Measurements from ENCODE around the gene KRTAP10-4. TPM values are rescaled to one million over a fixed set of nuclear protein-coding genes. Genes with fewer than 3 reads are reported as not detected.
"Not testable (repeated sequence)": the region's sequence is repeated elsewhere in the genome, so short reads cannot be mapped to it uniquely, and the experiment has no call there.

KRTAP10-4 gene
- total RNA-seq, 2 experiments from 2014 or later = not detected

- CTCF ChIA-PET = interaction anchor here (0.6 to 1.7 kb wide), 3 partner anchors 9 to 21 kb away, joined by 3 to 4 read pairs (median 3); partner anchors contain the start of gene KRTAP10-2
- DNase-seq = no peak
- Mint-ChIP-seq H3K27me3 (no peaks in the 10 kb centered on the region), H3K36me3 (ENCODE audit: low read depth) (peaks cover 2% of the 10 kb centered on the region), H3K9me3 (peaks cover 9% of the 10 kb centered on the region), H3K27ac (no peak overlapping the region), H3K4me1 (no peaks in the 10 kb centered on the region), H3K4me3 (no peak overlapping the region)
- POLR2A ChIA-PET = no interaction called here
These were observed 32.7 kb upstream of the KRTAP10-4 start for GRCh38 chr21:44540741-44541288.

GRCh38 chr21:44542716-44543115 is 30.8 kb upstream of the KRTAP10-4 start:
- Mint-ChIP-seq H3K27ac (no peak overlapping the region), H3K4me1 (peaks cover 10% of the 10 kb centered on the region), H3K9me3 (peaks cover 22% of the 10 kb centered on the region), H3K27me3 (no peaks in the 10 kb centered on the region), H3K4me3 (no peak overlapping the region), H3K36me3 (ENCODE audit: low read depth) (peaks cover 15% of the 10 kb centered on the region)
- POLR2A ChIA-PET = no interaction called here
- no peak for DNase-seq
- CTCF ChIA-PET = no interaction called here

- no peaks in the 10 kb centered on the region for H3K27me3 Mint-ChIP-seq
- peaks cover 25% of the 10 kb centered on the region for H3K9me3 Mint-ChIP-seq
- peaks cover 15% of the 10 kb centered on the region for H3K4me1 Mint-ChIP-seq
- H3K36me3 Mint-ChIP-seq (ENCODE audit: low read depth) = peaks cover 19% of the 10 kb centered on the region
- DNase-seq = no peak
- no peak overlapping the region for H3K27ac Mint-ChIP-seq
- POLR2A ChIA-PET = no interaction called here
- CTCF ChIA-PET = interaction anchor here (0.7 kb wide), 2 partner anchors 57 to 100 kb away, joined by 3 to 4 read pairs; no protein-coding TSS in a partner anchor
- no peak overlapping the region for H3K4me3 Mint-ChIP-seq
These were observed 29.0 kb upstream of the KRTAP10-4 start for GRCh38 chr21:44544566-44544965.

- H3K4me3 Mint-ChIP-seq = peak overlapping the region; percentile 59
- ChIA-PET CTCF (no interaction called here), POLR2A (no interaction called here)
- H3K27me3 Mint-ChIP-seq = no peaks in the 10 kb centered on the region
- peak; percentile 45 for DNase-seq
- H3K9me3 Mint-ChIP-seq = peaks cover 19% of the 10 kb centered on the region
- peak overlapping the region; percentile 88 for H3K27ac Mint-ChIP-seq
- peaks cover 15% of the 10 kb centered on the region for H3K4me1 Mint-ChIP-seq
- peaks cover 19% of the 10 kb centered on the region for H3K36me3 Mint-ChIP-seq (ENCODE audit: low read depth)
These were observed 25.7 kb upstream of the KRTAP10-4 start for GRCh38 chr21:44547656-44548331.

GRCh38 chr21:44548381-44548780 is 25.1 kb upstream of the KRTAP10-4 start:
- no peak for DNase-seq
- peaks cover 19% of the 10 kb centered on the region for H3K36me3 Mint-ChIP-seq (ENCODE audit: low read depth)
- ChIA-PET POLR2A (no interaction called here), CTCF (interaction anchor here (1.1 kb wide), 1 partner anchor 187 kb away, joined by 4 read pairs; no protein-coding TSS in a partner anchor)
- H3K9me3 Mint-ChIP-seq = peaks cover 19% of the 10 kb centered on the region
- no peak overlapping the region for H3K4me3 Mint-ChIP-seq
- H3K27ac Mint-ChIP-seq = no peak overlapping the region
- H3K4me1 Mint-ChIP-seq = peaks cover 15% of the 10 kb centered on the region
- H3K27me3 Mint-ChIP-seq = no peaks in the 10 kb centered on the region

- Mint-ChIP-seq H3K27ac (no peak overlapping the region), H3K36me3 (ENCODE audit: low read depth) (peaks cover 19% of the 10 kb centered on the region), H3K4me3 (no peak overlapping the region), H3K9me3 (peaks cover 19% of the 10 kb centered on the region), H3K27me3 (no peaks in the 10 kb centered on the region), H3K4me1 (peaks cover 15% of the 10 kb centered on the region)
- POLR2A ChIA-PET = no interaction called here
- CTCF ChIA-PET = interaction anchor here (1.1 kb wide), 1 partner anchor 188 kb away, joined by 4 read pairs; no protein-coding TSS in a partner anchor
- no peak for DNase-seq
These were observed 24.6 kb upstream of the KRTAP10-4 start for GRCh38 chr21:44548922-44549321.

- CTCF ChIA-PET = interaction anchor here (1.1 to 1.2 kb wide), 2 partner anchors 65 to 189 kb away, joined by 3 to 4 read pairs; no protein-coding TSS in a partner anchor
- H3K36me3 Mint-ChIP-seq (ENCODE audit: low read depth) = peaks cover 19% of the 10 kb centered on the region
- H3K27ac Mint-ChIP-seq = no peak overlapping the region
- POLR2A ChIA-PET = no interaction called here
- DNase-seq = no peak
- H3K4me1 Mint-ChIP-seq = peaks cover 15% of the 10 kb centered on the region
- peaks cover 19% of the 10 kb centered on the region for H3K9me3 Mint-ChIP-seq
- H3K27me3 Mint-ChIP-seq = no peaks in the 10 kb centered on the region
- no peak overlapping the region for H3K4me3 Mint-ChIP-seq
These were observed 23.9 kb upstream of the KRTAP10-4 start for GRCh38 chr21:44549525-44550211.

- Mint-ChIP-seq H3K4me1 (peaks cover 15% of the 10 kb centered on the region), H3K9me3 (peaks cover 19% of the 10 kb centered on the region), H3K36me3 (ENCODE audit: low read depth) (peaks cover 19% of the 10 kb centered on the region)
- POLR2A ChIA-PET, H3K27ac Mint-ChIP-seq, H3K27me3 Mint-ChIP-seq, H3K4me3 Mint-ChIP-seq, DNase-seq: not testable (repeated sequence)
- CTCF ChIA-PET = interaction anchor here (1.0 to 1.2 kb wide), 2 partner anchors 40 to 66 kb away, joined by 3 read pairs; no protein-coding TSS in a partner anchor
These were observed 23.2 kb upstream of the KRTAP10-4 start for GRCh38 chr21:44550285-44550684.

- DNase-seq = no peak
- Mint-ChIP-seq H3K36me3 (ENCODE audit: low read depth) (peaks cover 17% of the 10 kb centered on the region), H3K4me1 (peaks cover 15% of the 10 kb centered on the region), H3K9me3 (peaks cover 16% of the 10 kb centered on the region), H3K4me3 (no peak overlapping the region), H3K27me3 (no peaks in the 10 kb centered on the region), H3K27ac (no peak overlapping the region)
- ChIA-PET POLR2A (no interaction called here), CTCF (interaction anchor here (1.0 to 1.2 kb wide), 2 partner anchors 40 to 67 kb away, joined by 3 read pairs; no protein-coding TSS in a partner anchor)
These were observed 22.7 kb upstream of the KRTAP10-4 start for GRCh38 chr21:44550807-44551206.

GRCh38 chr21:44551340-44551961 is 22.1 kb upstream of the KRTAP10-4 start, which contains the start of gene KRTAP10-2:
KRTAP10-2 (minus strand) TSS chr21:44551505; CDS start chr21:44551458, 47 bp downstream.
- no peak for DNase-seq
- H3K4me1 Mint-ChIP-seq = peaks cover 15% of the 10 kb centered on the region
- ChIA-PET CTCF (interaction anchor here (1.0 to 1.2 kb wide), 2 partner anchors 10 to 41 kb away, joined by 3 read pairs; no protein-coding TSS in a partner anchor), POLR2A (no interaction called here)
- no peaks in the 10 kb centered on the region for H3K27me3 Mint-ChIP-seq
- peak within 1 kb of the TSS; percentile 51 for H3K27ac Mint-ChIP-seq
- peaks cover 16% of the 10 kb centered on the region for H3K9me3 Mint-ChIP-seq
- peaks cover 17% of the 10 kb centered on the region for H3K36me3 Mint-ChIP-seq (ENCODE audit: low read depth)
- no peak within 1 kb of the TSS for H3K4me3 Mint-ChIP-seq

GRCh38 chr21:44552136-44552535 is 21.4 kb upstream of the KRTAP10-4 start:
- CTCF ChIA-PET = interaction anchor here (1.2 kb wide), 1 partner anchor 11 kb away, joined by 3 read pairs; no protein-coding TSS in a partner anchor
- H3K4me3 Mint-ChIP-seq = no peak overlapping the region
- no peak for DNase-seq
- H3K27ac Mint-ChIP-seq = no peak overlapping the region
- POLR2A ChIA-PET = no interaction called here
- no peaks in the 10 kb centered on the region for H3K27me3 Mint-ChIP-seq
- H3K36me3 Mint-ChIP-seq (ENCODE audit: low read depth) = peaks cover 10% of the 10 kb centered on the region
- H3K4me1 Mint-ChIP-seq = peaks cover 11% of the 10 kb centered on the region
- H3K9me3 Mint-ChIP-seq = peaks cover 10% of the 10 kb centered on the region

GRCh38 chr21:44552681-44553080 is 20.8 kb upstream of the KRTAP10-4 start:
- Mint-ChIP-seq H3K4me1 (peaks cover 6% of the 10 kb centered on the region), H3K36me3 (ENCODE audit: low read depth) (peaks cover 5% of the 10 kb centered on the region), H3K27ac (no peak overlapping the region), H3K4me3 (no peak overlapping the region), H3K27me3 (no peaks in the 10 kb centered on the region), H3K9me3 (peaks cover 4% of the 10 kb centered on the region)
- ChIA-PET POLR2A (no interaction called here), CTCF (no interaction called here)
- no peak for DNase-seq
